H9 (cell line): ENCODE measurements around the gene MICAL3. TPM values are rescaled to one million over a fixed set of nuclear protein-coding genes. Genes with fewer than 3 reads are reported as not detected.
A peak's percentile ranks its signal among the peaks of the same experiment; 100 is the strongest.

Source experiments
- DNase-seq: peaks from one replicate; pipeline ENCODE4 v3.0.0-alpha.2; 2017
- H2AFZ ChIP-seq: one replicate; pipeline ENCODE4 v1.6.1; 2013; ENCODE audit warnings: mild to moderate bottlenecking, low read length, control low read depth, moderate library complexity
- H2AK5ac ChIP-seq: 2 replicates; pipeline ENCODE4 v1.6.1; 2013; ENCODE audit warnings: low read length, control low read depth, mixed read lengths; ENCODE audit not compliant: insufficient read length
- H2BK120ac ChIP-seq: one replicate; pipeline ENCODE4 v1.6.1; 2013; ENCODE audit warnings: low read depth, mild to moderate bottlenecking, low read length, control low read depth, inconsistent platforms; ENCODE audit not compliant: poor library complexity, severe bottlenecking
- H2BK12ac ChIP-seq: 2 replicates; pipeline ENCODE4 v1.6.1; 2013; ENCODE audit warnings: low read length, control low read depth, mixed read lengths, low read depth; ENCODE audit not compliant: insufficient read length
- H2BK15ac ChIP-seq: 2 replicates; pipeline ENCODE4 v1.6.1; 2013; ENCODE audit warnings: low read depth, low read length, control low read depth
- H2BK20ac ChIP-seq: one replicate; pipeline ENCODE4 v1.6.1; 2013; ENCODE audit warnings: low read depth, mild to moderate bottlenecking, low read length, control low read depth, inconsistent platforms; ENCODE audit not compliant: poor library complexity, severe bottlenecking
- H2BK5ac ChIP-seq: 2 replicates; pipeline ENCODE4 v1.6.1; 2013; ENCODE audit warnings: low read length, control low read depth, mixed read lengths; ENCODE audit not compliant: insufficient read length
- H3K14ac ChIP-seq: 2 replicates; pipeline ENCODE4 v1.6.1; 2013; ENCODE audit warnings: low read length, control low read depth; ENCODE audit not compliant: insufficient read depth
- H3K18ac ChIP-seq: 2 replicates; pipeline ENCODE4 v1.6.1; 2013; ENCODE audit warnings: low read depth, mild to moderate bottlenecking, mixed read lengths, low read length, control low read depth; ENCODE audit not compliant: insufficient read length
- H3K23ac ChIP-seq: 2 replicates; pipeline ENCODE4 v1.6.1; 2013; ENCODE audit warnings: low read length, control low read depth, mixed read lengths, low read depth; ENCODE audit not compliant: insufficient read length
- H3K23me2 ChIP-seq: 2 replicates; pipeline ENCODE4 v1.6.1; 2013; ENCODE audit warnings: low read depth, mild to moderate bottlenecking, mixed read lengths, low read length, control low read depth; ENCODE audit not compliant: insufficient read length, poor library complexity, severe bottlenecking
- H3K27ac ChIP-seq: 2 replicates; pipeline ENCODE4 v1.5.1; 2013; ENCODE audit warnings: low read length, control low read depth, mixed read lengths, low read depth; ENCODE audit not compliant: insufficient read length
- H3K27me3 ChIP-seq: 2 replicates; pipeline ENCODE4 v1.6.1; 2013; ENCODE audit warnings: low read length, control low read depth, inconsistent platforms; ENCODE audit not compliant: insufficient read depth
- H3K4ac ChIP-seq: 2 replicates; pipeline ENCODE4 v1.6.1; 2013; ENCODE audit warnings: low read depth, mild to moderate bottlenecking, control low read depth, inconsistent platforms, low read length, moderate library complexity
- H3K4me1 ChIP-seq: 2 replicates; pipeline ENCODE4 v1.6.1; 2013; ENCODE audit warnings: low read length, control low read depth, inconsistent platforms; ENCODE audit not compliant: insufficient read depth
- H3K4me2 ChIP-seq: 2 replicates; pipeline ENCODE4 v1.6.1; 2013; ENCODE audit warnings: low read length, control low read depth, mixed read lengths; ENCODE audit not compliant: insufficient read length, insufficient read depth
- H3K56ac ChIP-seq: 2 replicates; pipeline ENCODE4 v1.6.1; 2013; ENCODE audit warnings: low read depth, mild to moderate bottlenecking, mixed read lengths, low read length, control low read depth; ENCODE audit not compliant: insufficient read length
- H3K79me1 ChIP-seq: 2 replicates; pipeline ENCODE4 v1.6.1; 2013; ENCODE audit warnings: low read depth, mild to moderate bottlenecking, moderate library complexity, low read length, control low read depth, inconsistent platforms; ENCODE audit not compliant: insufficient read depth, poor library complexity, severe bottlenecking
- H3K79me2 ChIP-seq: 2 replicates; pipeline ENCODE4 v1.6.1; 2013; ENCODE audit warnings: low read length, control low read depth, inconsistent platforms; ENCODE audit not compliant: insufficient read depth
- H3K9ac ChIP-seq: 2 replicates; pipeline ENCODE4 v1.6.1; 2013; ENCODE audit warnings: low read length, control low read depth, mixed read lengths; ENCODE audit not compliant: insufficient read length; ENCODE audit errors: extremely low read depth
- H3K9me3 ChIP-seq: one replicate; pipeline ENCODE4 v1.6.1; 2013; ENCODE audit warnings: low read depth, low read length, inconsistent platforms; ENCODE audit not compliant: control insufficient read depth
- H3T11ph ChIP-seq: one replicate; pipeline ENCODE4 v1.6.1; 2013; ENCODE audit warnings: mild to moderate bottlenecking, low read length, control low read depth, inconsistent platforms
- H4K20me1 ChIP-seq: one replicate; pipeline ENCODE4 v1.6.1; 2013; ENCODE audit not compliant: control insufficient read depth, insufficient read length, insufficient read depth
- H4K5ac ChIP-seq: 2 replicates; pipeline ENCODE4 v1.6.1; 2013; ENCODE audit warnings: low read depth, mild to moderate bottlenecking, mixed read lengths, low read length, control low read depth; ENCODE audit not compliant: insufficient read length
- H4K8ac ChIP-seq: replicated peaks from 2 replicates; pipeline ENCODE4 v1.6.1; 2013; ENCODE audit warnings: low read length, control low read depth, mixed read lengths, low read depth; ENCODE audit not compliant: insufficient read length
- H4K91ac ChIP-seq: 2 replicates; pipeline ENCODE4 v1.6.1; 2013; ENCODE audit warnings: low read depth, mild to moderate bottlenecking, moderate library complexity, mixed read lengths, low read length, control low read depth; ENCODE audit not compliant: insufficient read length
- H3K27ac Mint-ChIP-seq, 3 experiments: 2 replicates in 2 of 3; 3 replicates in 1 of 3; pipeline ENCODE4 v1.8.0; 2020 to 2021; ENCODE audit warnings: mixed read lengths in 3 of 3, mild to moderate bottlenecking in 1 of 3, moderate library complexity in 1 of 3
- H3K27me3 Mint-ChIP-seq: 2 replicates; pipeline ENCODE4 v1.8.0; 2021; ENCODE audit warnings: low read depth, mild to moderate bottlenecking, moderate library complexity, mixed read lengths
- H3K36me3 Mint-ChIP-seq, 3 experiments: 2 replicates in 2 of 3; 3 replicates in 1 of 3; pipeline ENCODE4 v1.8.0; 2020 to 2021; ENCODE audit warnings: low read depth in 3 of 3, mixed read lengths in 3 of 3; ENCODE audit not compliant: insufficient read depth in 1 of 3
- H3K4me1 Mint-ChIP-seq, 2 experiments: 2 replicates each; pipeline ENCODE4 v1.8.0; 2020; ENCODE audit warnings: mixed read lengths in 2 of 2
- H3K4me3 Mint-ChIP-seq, 2 experiments: 2 replicates in 1 of 2; 3 replicates in 1 of 2; pipeline ENCODE4 v1.8.0; 2020 to 2021; ENCODE audit warnings: mild to moderate bottlenecking in 2 of 2, mixed read lengths in 2 of 2, moderate library complexity in 1 of 2
- H3K9me3 Mint-ChIP-seq, 2 experiments: 2 replicates in 1 of 2; 3 replicates in 1 of 2; pipeline ENCODE4 v1.8.0; 2020; ENCODE audit warnings: mild to moderate bottlenecking in 2 of 2, mixed read lengths in 2 of 2, moderate library complexity in 1 of 2
- WGBS: extraction: QIAGEN DNeasy Blood & Tissue Kit; methylation state at CpG from one replicate; pipeline ENCODE4 v1.1.7; 2013; ENCODE audit warnings: missing lambda C conversion rate, low lambda C conversion rate, mixed read lengths; ENCODE audit not compliant: insufficient read length; ENCODE audit errors: extremely low coverage; 5-methylcytosine and 5-hydroxymethylcytosine counted together
- total RNA-seq: library from RNA; stranded (reverse); gene quantifications from 2 replicates; pipeline ENCODE4 v1.2.1, GENCODE V29; 2021
- TF ChIP-seq, protein P1 (sequence below): fragments of 200-600 bp; sonication (generic); conservative IDR thresholded peaks from 3 replicates; pipeline ENCODE4 v1.8.0; 2021; ENCODE audit warnings: antibody characterized with exemption, mild to moderate bottlenecking

Gene MICAL3
- total RNA-seq, 1 experiment from 2014 or later: 50.2 TPM

- no peak overlapping the region for H2BK5ac ChIP-seq
- no peaks in the 10 kb centered on the region for H3K79me1 ChIP-seq
- H3K27me3 ChIP-seq: no peaks in the 10 kb centered on the region
- no peak overlapping the region for H2AFZ ChIP-seq
- no peak overlapping the region for H3T11ph ChIP-seq
- H3K23me2 ChIP-seq: peaks cover 9% of the 10 kb centered on the region
- no CpG with 5 or more reads among the region's 52 CpGs for WGBS
- Mint-ChIP-seq H3K36me3 (peaks cover 0 to 2% (median 0%) of the 10 kb centered on the region in 3 experiments; a peak in 2 of 7 replicates), H3K27me3 (peaks cover 7% of the 10 kb centered on the region), H3K4me3 (peak overlapping the region; percentile 70 to 84), H3K27ac (no peak overlapping the region), H3K9me3 (no peaks in the 10 kb centered on the region; a peak in 1 of 5 replicates), H3K4me1 (peaks cover 12 to 16% of the 10 kb centered on the region in 2 experiments)
- no peaks in the 10 kb centered on the region for H3K9me3 ChIP-seq
- peak overlapping the region; percentile 48 for H3K4me2 ChIP-seq
- H3K4me1 ChIP-seq: peaks cover 2% of the 10 kb centered on the region
- TF ChIP-seq, protein P1, sequence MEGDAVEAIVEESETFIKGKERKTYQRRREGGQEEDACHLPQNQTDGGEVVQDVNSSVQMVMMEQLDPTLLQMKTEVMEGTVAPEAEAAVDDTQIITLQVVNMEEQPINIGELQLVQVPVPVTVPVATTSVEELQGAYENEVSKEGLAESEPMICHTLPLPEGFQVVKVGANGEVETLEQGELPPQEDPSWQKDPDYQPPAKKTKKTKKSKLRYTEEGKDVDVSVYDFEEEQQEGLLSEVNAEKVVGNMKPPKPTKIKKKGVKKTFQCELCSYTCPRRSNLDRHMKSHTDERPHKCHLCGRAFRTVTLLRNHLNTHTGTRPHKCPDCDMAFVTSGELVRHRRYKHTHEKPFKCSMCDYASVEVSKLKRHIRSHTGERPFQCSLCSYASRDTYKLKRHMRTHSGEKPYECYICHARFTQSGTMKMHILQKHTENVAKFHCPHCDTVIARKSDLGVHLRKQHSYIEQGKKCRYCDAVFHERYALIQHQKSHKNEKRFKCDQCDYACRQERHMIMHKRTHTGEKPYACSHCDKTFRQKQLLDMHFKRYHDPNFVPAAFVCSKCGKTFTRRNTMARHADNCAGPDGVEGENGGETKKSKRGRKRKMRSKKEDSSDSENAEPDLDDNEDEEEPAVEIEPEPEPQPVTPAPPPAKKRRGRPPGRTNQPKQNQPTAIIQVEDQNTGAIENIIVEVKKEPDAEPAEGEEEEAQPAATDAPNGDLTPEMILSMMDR: no peak
- H2AK5ac ChIP-seq: no peak overlapping the region
- H4K91ac ChIP-seq: no peak overlapping the region
- no peak overlapping the region for H3K18ac ChIP-seq
- H3K27ac ChIP-seq: no peak overlapping the region
- peak overlapping the region; percentile 55 for H3K14ac ChIP-seq
- H3K56ac ChIP-seq: no peak overlapping the region
- no peak overlapping the region for H2BK15ac ChIP-seq
- H3K79me2 ChIP-seq: peaks cover 13% of the 10 kb centered on the region; the same call in 1 of the 2 replicates
- H3K4ac ChIP-seq: no peak overlapping the region
- DNase-seq: no peak
- H3K9ac ChIP-seq: no peak overlapping the region
- H2BK12ac ChIP-seq: no peak overlapping the region
- H4K20me1 ChIP-seq: no peaks in the 10 kb centered on the region
- no peak overlapping the region for H2BK120ac ChIP-seq
- no peak overlapping the region for H2BK20ac ChIP-seq
- H4K5ac ChIP-seq: no peak overlapping the region
- H3K23ac ChIP-seq: no peak overlapping the region
- no peak overlapping the region for H4K8ac ChIP-seq
Measured at GRCh38 chr22:18000441-18001039, 23.8 kb downstream of the MICAL3 start.
